LoVo (cell line): Measurements from ENCODE around the gene TNIK.

Experiments
- DNase-seq: peaks from one replicate; pipeline ENCODE4 v3.0.0-alpha.2; 2016; ENCODE audit warnings: low spot score

The TNIK gene

GRCh38 chr3:171459942-171460724, at the start of gene TNIK:
TSS of gene TNIK (minus strand) at chr3:171460405. CDS start at chr3:171460063, 342 bp downstream.
- DNase-seq = peak; percentile 87

- no peak for DNase-seq
Measured at GRCh38 chr3:171508676-171509075, 48.5 kb upstream of the TNIK start.

- DNase-seq = no peak
Measured at GRCh38 chr3:171508206-171508605, 48.0 kb upstream of the TNIK start.

GRCh38 chr3:171506743-171507319, 46.6 kb upstream of the TNIK start:
- no peak for DNase-seq

GRCh38 chr3:171505822-171506333, 45.7 kb upstream of the TNIK start:
- no peak for DNase-seq

- no peak for DNase-seq
Measured at GRCh38 chr3:171504376-171504775, 44.2 kb upstream of the TNIK start.

GRCh38 chr3:171503817-171504216, 43.6 kb upstream of the TNIK start:
- DNase-seq = no peak

GRCh38 chr3:171498921-171499320, 38.7 kb upstream of the TNIK start:
- no peak for DNase-seq

GRCh38 chr3:171497468-171497867, 37.3 kb upstream of the TNIK start:
- no peak for DNase-seq

GRCh38 chr3:171495413-171495812, 35.2 kb upstream of the TNIK start:
- no peak for DNase-seq

- no peak for DNase-seq
Measured at GRCh38 chr3:171494457-171495109, 34.4 kb upstream of the TNIK start.

- DNase-seq = peak; percentile 5
Measured at GRCh38 chr3:171491361-171491760, 31.2 kb upstream of the TNIK start.

GRCh38 chr3:171490901-171491300, 30.7 kb upstream of the TNIK start:
- no peak for DNase-seq

GRCh38 chr3:171489348-171489747, 29.1 kb upstream of the TNIK start:
- DNase-seq = no peak

- no peak for DNase-seq
Measured at GRCh38 chr3:171488479-171488878, 28.3 kb upstream of the TNIK start.

- no peak for DNase-seq
Measured at GRCh38 chr3:171487382-171487781, 27.2 kb upstream of the TNIK start.

GRCh38 chr3:171485338-171485737, 25.1 kb upstream of the TNIK start:
- no peak for DNase-seq

GRCh38 chr3:171481011-171481410, 20.8 kb upstream of the TNIK start:
- DNase-seq = no peak

- DNase-seq = no peak
Measured at GRCh38 chr3:171480526-171480925, 20.3 kb upstream of the TNIK start.

GRCh38 chr3:171476532-171477102, 16.4 kb upstream of the TNIK start:
- DNase-seq = no peak

- DNase-seq = no peak
Measured at GRCh38 chr3:171472552-171472951, 12.3 kb upstream of the TNIK start.

GRCh38 chr3:171470714-171471227, 10.6 kb upstream of the TNIK start:
- DNase-seq = no peak
